HL-60/S4 (cell line): Measurements from ENCODE around the gene OR3A3.

Experiments used
- in situ Hi-C: fragments of 300-500 bp; cut with MboI; formaldehyde crosslinking; loops from 2 replicates; pipeline ENCODE4 v1.14.3; 2022; ENCODE audit warnings: low sequenced_read_pairs

Gene OR3A3

DNA sequence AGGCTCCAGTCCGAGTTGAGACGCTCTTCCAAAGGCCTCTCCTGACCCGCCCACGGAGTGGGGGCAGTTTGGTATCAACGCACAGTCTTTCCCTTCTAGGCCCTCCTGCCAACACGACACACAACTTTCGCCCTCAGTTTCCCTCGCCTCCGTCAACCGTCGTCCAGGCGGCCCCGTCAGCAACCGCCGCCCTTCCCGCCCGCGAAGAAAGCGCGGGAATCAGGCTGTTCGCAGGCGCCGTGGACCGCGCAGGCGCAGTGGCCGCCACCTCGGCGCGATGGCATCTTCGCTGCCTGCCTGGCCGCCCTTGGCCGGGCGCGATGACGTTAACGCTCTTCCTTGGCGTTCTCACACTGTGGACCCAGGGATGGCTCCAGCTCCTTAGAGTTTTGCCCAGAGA lies 60.4 kb downstream of the OR3A3 start, which contains the start of gene SPATA22:
Gene SPATA22, minus strand, starts transcription at position 221 of the 400 bp plus-strand sequence. CDS start 2,494 bp downstream, outside the sequence.
- in situ Hi-C loops = no loop called here

DNA sequence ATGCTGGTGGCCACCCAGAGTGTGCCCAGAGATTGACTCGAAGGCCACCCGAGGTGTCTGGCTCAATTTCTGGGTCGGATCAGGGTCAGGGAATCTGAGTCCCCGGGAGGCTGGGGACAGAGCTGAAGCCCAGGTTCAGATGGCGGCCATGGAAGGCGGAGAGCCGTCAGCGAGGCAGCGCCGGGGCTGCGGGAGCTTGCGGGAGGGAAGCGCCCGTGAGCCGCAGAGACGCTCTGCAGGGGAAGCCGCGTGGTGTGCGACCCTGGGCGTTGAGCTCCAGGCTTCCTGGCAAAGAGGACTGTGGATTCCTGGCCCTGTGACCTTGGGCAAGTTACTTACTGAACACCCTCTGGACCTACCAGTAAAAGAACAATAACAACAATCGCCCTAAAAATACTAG lies 61.0 kb downstream of the OR3A3 start:
- in situ Hi-C loops = no loop called here
